Upper lobe of right lung (tissue), 1 donor: ENCODE data around the gene EPHX1. TPM values are rescaled to one million over a fixed set of nuclear protein-coding genes. Genes with fewer than 3 reads are reported as not detected.

Experiments
- ATAC-seq: fragments of 200-7000 bp; cut with Tn5 transposase; one replicate; pipeline ENCODE4 v1.9.1; 2020; ENCODE audit warnings: mild to moderate bottlenecking, moderate library complexity
- DNase-seq: peaks from one replicate; pipeline ENCODE4 v3.0.0-alpha.2; 2020
- H3K27ac ChIP-seq: fragments of 200-600 bp; one replicate; pipeline ENCODE4 v1.8.0; 2022
- H3K27me3 ChIP-seq: fragments of 200-600 bp; one replicate; pipeline ENCODE4 v1.8.0; 2022; ENCODE audit warnings: mild to moderate bottlenecking
- H3K36me3 ChIP-seq: fragments of 200-600 bp; one replicate; pipeline ENCODE4 v1.8.0; 2022
- H3K4me1 ChIP-seq: fragments of 200-600 bp; one replicate; pipeline ENCODE4 v1.8.0; 2022
- H3K4me3 ChIP-seq: fragments of 200-600 bp; one replicate; pipeline ENCODE4 v1.8.0; 2022; ENCODE audit warnings: mild to moderate bottlenecking
- H3K9me3 ChIP-seq: fragments of 200-600 bp; one replicate; pipeline ENCODE4 v1.8.0; 2022
- intact Hi-C: fragments of 100-400 bp; cut with DNase I; formaldehyde crosslinking; loops from one replicate; pipeline ENCODE4 v1.11.0; 2022
- total RNA-seq: library from RNA; stranded (reverse); fragmentation: NEBNext Ultra II Directional; extraction: Animal tissue kit (Norgen Biotek cat#: 25700); gene quantifications from one replicate; pipeline ENCODE4 v1.2.1, GENCODE V29; 2021
- TF ChIP-seq, protein P1 (sequence below): fragments of 200-600 bp; IDR thresholded peaks from one replicate; pipeline ENCODE4 v1.8.0; 2022; ENCODE audit warnings: antibody characterized with exemption
- donor health status: DM: no; HTN: yes; CAD: no; lungs with severe emphysema.

EPHX1 gene
- total RNA-seq, 1 donor from 2014 or later: 245 TPM

DNA sequence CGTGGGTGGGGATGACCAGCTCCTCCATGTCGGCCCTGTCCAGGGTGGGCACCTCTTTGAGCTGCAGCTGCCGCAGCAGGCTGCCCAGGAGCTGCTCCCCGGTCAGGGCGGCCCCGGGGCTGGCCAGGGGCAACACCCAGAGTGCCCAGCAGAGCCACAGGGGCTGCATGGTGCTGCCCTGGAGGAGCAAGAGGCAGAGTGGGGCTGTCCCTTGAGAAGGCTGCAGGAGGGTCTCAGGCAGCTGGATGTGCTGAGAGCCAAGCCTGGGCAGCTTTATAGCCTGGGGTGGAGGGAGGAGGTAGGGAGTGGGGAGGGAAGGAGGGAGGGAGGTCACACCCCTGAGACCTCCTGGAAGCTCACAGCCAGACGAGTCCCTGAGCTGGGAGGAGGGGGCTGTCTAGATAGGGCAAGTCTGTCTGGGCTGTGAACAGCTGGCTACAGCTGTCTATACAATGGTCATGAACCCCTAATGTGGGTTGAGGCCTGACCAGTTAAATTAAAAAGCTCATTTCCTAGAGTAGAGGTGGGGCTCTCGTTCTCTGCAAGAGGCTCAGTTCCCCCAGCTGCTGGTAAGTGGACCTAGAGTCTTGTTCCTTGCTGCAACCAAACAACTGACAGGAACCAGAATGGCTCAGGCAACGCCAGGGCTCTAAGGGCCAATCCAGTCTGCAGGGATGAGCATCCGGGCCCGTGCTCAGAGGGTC, 79.1 kb downstream of the EPHX1 start, which contains the start of gene LEFTY1:
LEFTY1 (minus strand) TSS at position 249 of the 704 bp plus-strand sequence; CDS start at position 169, 80 bp downstream.
- ATAC-seq (no peak), DNase-seq (no peak)
- Histone ChIP-seq H3K27ac (no peak within 1 kb of the TSS), H3K4me3 (no peak within 1 kb of the TSS), H3K27me3 (no peaks in the 10 kb centered on the region), H3K36me3 (no peaks in the 10 kb centered on the region), H3K9me3 (no peaks in the 10 kb centered on the region), H3K4me1 (no peaks in the 10 kb centered on the region)
- TF ChIP-seq, protein P1, sequence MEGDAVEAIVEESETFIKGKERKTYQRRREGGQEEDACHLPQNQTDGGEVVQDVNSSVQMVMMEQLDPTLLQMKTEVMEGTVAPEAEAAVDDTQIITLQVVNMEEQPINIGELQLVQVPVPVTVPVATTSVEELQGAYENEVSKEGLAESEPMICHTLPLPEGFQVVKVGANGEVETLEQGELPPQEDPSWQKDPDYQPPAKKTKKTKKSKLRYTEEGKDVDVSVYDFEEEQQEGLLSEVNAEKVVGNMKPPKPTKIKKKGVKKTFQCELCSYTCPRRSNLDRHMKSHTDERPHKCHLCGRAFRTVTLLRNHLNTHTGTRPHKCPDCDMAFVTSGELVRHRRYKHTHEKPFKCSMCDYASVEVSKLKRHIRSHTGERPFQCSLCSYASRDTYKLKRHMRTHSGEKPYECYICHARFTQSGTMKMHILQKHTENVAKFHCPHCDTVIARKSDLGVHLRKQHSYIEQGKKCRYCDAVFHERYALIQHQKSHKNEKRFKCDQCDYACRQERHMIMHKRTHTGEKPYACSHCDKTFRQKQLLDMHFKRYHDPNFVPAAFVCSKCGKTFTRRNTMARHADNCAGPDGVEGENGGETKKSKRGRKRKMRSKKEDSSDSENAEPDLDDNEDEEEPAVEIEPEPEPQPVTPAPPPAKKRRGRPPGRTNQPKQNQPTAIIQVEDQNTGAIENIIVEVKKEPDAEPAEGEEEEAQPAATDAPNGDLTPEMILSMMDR: no peak
- intact Hi-C loops: no loop called here

DNA sequence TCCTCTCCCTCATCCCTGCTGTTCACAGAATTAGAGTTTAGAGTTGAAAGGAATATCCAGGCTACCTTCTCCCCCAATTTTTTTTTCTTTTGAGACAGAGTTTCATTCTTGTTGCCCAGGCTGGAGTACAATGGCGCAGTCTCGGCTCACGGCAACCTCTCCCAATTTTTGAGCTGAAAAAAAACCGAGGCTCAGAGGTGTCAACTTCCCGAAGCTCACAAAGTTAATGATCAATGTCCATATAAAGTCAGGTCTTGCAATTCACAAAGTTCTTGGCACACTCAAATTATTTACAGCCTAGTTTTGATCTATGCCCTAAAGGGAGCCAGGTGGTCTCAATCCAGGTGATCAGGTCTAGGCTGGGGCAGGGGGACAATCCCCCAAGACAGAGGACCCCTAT, 79.8 kb downstream of the EPHX1 start:
- Histone ChIP-seq H3K27ac (no peak overlapping the region), H3K4me1 (no peaks in the 10 kb centered on the region)

DNA sequence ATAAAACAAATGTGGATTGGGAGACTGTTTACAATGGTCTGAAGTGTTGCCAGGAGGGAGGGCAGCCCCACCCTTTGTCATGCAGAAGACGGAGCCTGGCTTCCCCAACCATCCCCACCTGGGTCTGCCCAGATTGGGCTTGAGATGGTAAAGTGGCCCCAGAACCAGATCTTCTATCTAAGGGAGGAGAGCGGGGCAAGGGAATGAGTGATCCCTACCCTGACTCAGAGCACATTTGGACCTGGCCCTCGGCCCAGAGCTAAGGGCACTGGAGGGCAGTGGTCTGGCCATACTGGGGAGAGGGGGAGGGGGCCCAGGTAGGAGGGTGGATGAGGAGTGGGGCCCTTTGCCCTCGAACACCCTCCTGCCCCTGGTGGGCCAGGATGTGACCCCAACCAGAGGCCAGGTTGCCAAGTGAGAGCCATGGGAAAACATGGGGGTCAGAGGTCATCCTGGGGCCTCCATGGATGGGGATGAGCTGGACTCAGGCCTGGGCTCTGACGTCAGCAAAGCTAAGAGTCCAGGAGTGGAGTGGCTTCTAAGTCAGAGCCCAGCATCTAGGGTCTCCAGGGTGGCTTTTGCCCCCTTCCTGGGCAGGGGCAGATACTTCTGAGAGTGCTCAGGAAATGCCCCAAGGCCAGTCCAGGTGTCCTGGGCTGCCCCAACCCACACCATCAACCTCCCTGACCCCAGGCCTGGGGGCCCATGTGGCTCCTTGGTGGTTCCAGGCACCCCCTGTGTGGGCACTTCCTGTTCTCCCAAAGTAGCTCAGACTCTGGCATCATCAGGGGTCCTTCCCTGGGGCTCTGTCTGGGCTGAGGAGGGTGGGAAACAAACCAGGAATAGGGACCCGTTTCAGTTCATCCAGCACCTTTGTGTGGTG, 80.7 kb downstream of the EPHX1 start:
- H3K36me3 ChIP-seq: no peaks in the 10 kb centered on the region
- DNase-seq (no peak), ATAC-seq (peak; percentile 16)
- TF ChIP-seq, protein P1: no peak
- no peaks in the 10 kb centered on the region for H3K4me1 ChIP-seq
- H3K4me3 ChIP-seq: no peak overlapping the region
- intact Hi-C loops: no loop called here
- no peak overlapping the region for H3K27ac ChIP-seq
- H3K27me3 ChIP-seq: no peaks in the 10 kb centered on the region
- H3K9me3 ChIP-seq: no peaks in the 10 kb centered on the region

More for the DNA sequence above, 79.8 kb downstream of the EPHX1 start:
- TF ChIP-seq, protein P1: no peak
- no peaks in the 10 kb centered on the region for H3K27me3 ChIP-seq
- no peaks in the 10 kb centered on the region for H3K9me3 ChIP-seq
- no peak overlapping the region for H3K4me3 ChIP-seq
- intact Hi-C loops: no loop called here
- ATAC-seq (no peak), DNase-seq (no peak)
- no peaks in the 10 kb centered on the region for H3K36me3 ChIP-seq

DNA sequence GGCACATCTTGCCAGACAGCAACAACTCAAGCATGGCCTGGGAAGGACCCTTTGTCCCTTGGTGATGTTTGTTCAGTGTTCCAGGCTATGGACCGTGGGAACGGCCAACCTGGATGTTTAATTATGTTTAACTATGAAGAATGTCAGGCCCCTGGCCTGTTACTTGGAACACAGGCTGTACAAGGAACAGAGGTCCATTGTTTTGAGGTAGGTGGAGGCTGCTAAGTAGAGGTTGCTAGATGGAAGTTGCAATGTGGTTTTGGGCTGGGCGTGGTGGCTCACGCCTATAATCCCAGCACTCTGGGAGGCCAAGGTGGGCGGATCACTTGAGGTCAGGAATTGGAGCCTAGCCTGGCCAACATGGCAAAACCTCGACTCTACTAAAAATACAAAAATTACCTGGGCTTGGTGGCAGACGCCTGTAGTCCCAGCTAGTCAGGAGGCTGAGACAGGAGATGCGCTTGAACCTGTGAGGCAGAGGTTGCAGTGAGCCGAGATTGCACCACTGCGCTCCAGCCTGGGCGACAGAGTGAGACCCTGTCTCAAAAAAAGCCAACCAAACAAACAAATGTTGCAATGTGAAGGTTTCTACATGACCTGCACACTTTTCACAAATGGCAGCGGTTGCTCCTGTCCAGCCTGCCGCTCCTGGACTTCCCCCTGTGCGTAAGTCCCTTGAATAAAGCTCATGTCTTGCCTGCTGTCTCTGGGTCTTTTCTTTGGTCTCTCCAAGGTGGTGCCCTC, 81.5 kb downstream of the EPHX1 start:
- Histone ChIP-seq H3K27me3 (no peaks in the 10 kb centered on the region), H3K4me1 (no peaks in the 10 kb centered on the region), H3K36me3 (no peaks in the 10 kb centered on the region), H3K27ac (no peak overlapping the region), H3K9me3 (no peaks in the 10 kb centered on the region), H3K4me3 (no peak overlapping the region)
- TF ChIP-seq, protein P1: no peak
- intact Hi-C loops: no loop called here
- ATAC-seq (no peak), DNase-seq (no peak)

DNA sequence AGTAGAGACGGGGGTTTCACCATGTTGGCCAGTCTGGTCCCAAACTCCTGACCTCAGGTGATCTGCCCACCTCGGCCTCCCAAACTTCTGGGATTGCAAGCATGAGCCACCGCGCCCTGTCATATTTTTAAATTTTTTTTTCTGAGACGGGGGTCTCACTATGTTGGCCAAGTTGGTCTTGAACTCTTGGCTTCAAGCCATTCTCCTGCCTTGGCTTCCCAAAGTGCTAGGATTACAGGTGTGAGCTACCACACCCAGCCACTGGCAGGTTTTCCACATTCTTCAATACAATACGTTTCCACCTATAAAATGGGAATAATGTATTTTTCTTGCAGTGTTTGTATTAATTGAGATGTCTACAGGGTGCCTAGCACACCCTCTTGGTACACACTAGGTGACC, 82.4 kb downstream of the EPHX1 start:
- intact Hi-C loops: no loop called here
- Histone ChIP-seq H3K4me1 (no peaks in the 10 kb centered on the region), H3K4me3 (no peak overlapping the region), H3K27ac (no peak overlapping the region), H3K36me3 (no peaks in the 10 kb centered on the region), H3K27me3 (no peaks in the 10 kb centered on the region), H3K9me3 (no peaks in the 10 kb centered on the region)
- DNase-seq (no peak), ATAC-seq (no peak)
- TF ChIP-seq, protein P1: no peak

Other genes with a start within 250 kb of the EPHX1 start
- 67.4 TPM for gene ENAH, start 157.0 kb upstream of the EPHX1 start, total RNA-seq
- 157 TPM for gene SRP9, start 32.3 kb upstream of the EPHX1 start, total RNA-seq
- 119 TPM for gene TMEM63A, start 72.3 kb downstream of the EPHX1 start, total RNA-seq
- 0.35 TPM for gene LEFTY1, start 79.0 kb downstream of the EPHX1 start, total RNA-seq
- gene PYCR2, start 114.1 kb downstream of the EPHX1 start, total RNA-seq: 61.6 TPM
- gene LEFTY2, start 131.1 kb downstream of the EPHX1 start, total RNA-seq: 2.2 TPM
- 21.8 TPM for gene SDE2, start 189.2 kb downstream of the EPHX1 start, total RNA-seq